A673 (cell line): Measurements from ENCODE around the gene RBM19.
"Not testable (repeated sequence)": the region's sequence is repeated elsewhere in the genome, so short reads cannot be mapped to it uniquely, and the experiment has no call there.

Experiments used
- EZH2 ChIP-seq: fragments of 200-600 bp; sonication (generic); IDR thresholded peaks from 2 replicates; pipeline ENCODE4 v1.6.1; 2017; ENCODE audit warnings: borderline replicate concordance, low read depth, mild to moderate bottlenecking, mixed read lengths, antibody characterized with exemption, low read length; ENCODE audit not compliant: poor library complexity, severe bottlenecking
- TF ChIP-seq, protein P1 (sequence below): fragments of 300-800, 200-600 bp; sonication (generic); conservative IDR thresholded peaks from 2 replicates; pipeline ENCODE4 v1.5.1; 2017; ENCODE audit warnings: low read depth, mild to moderate bottlenecking, antibody characterized with exemption, low read length, moderate library complexity, mixed read lengths

DNA sequence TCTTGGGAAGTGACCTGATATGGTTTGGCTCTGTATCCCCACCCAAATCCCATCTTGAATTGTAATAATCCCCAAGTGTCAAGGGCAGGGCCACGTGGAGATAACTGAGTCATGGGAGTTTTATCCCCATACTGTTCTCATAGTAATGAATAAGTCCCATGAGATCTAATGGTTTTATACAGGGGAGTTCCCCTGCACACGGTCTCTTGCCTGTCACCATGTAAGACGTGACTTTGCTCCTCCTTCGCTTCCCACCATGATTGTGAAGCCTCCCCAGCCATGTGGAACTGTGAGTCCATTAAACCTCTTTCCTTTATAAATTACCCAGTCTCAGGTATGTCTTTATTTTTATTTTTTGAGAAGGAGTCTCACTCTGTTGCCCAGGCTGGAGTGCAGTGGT lies 26.6 kb upstream of the RBM19 start:
- TF ChIP-seq EZH2: not testable (repeated sequence)
- TF ChIP-seq, protein P1, sequence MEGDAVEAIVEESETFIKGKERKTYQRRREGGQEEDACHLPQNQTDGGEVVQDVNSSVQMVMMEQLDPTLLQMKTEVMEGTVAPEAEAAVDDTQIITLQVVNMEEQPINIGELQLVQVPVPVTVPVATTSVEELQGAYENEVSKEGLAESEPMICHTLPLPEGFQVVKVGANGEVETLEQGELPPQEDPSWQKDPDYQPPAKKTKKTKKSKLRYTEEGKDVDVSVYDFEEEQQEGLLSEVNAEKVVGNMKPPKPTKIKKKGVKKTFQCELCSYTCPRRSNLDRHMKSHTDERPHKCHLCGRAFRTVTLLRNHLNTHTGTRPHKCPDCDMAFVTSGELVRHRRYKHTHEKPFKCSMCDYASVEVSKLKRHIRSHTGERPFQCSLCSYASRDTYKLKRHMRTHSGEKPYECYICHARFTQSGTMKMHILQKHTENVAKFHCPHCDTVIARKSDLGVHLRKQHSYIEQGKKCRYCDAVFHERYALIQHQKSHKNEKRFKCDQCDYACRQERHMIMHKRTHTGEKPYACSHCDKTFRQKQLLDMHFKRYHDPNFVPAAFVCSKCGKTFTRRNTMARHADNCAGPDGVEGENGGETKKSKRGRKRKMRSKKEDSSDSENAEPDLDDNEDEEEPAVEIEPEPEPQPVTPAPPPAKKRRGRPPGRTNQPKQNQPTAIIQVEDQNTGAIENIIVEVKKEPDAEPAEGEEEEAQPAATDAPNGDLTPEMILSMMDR: not testable (repeated sequence)
